Measurements from ENCODE around the gene HPCAL1.

The HPCAL1 gene

GRCh38 chr2:10410001-10410822, 107.5 kb downstream of the HPCAL1 start:
- no peak for FAIRE-seq

- no peak for FAIRE-seq
These were observed 108.2 kb downstream of the HPCAL1 start for GRCh38 chr2:10410823-10411437.

DNA sequence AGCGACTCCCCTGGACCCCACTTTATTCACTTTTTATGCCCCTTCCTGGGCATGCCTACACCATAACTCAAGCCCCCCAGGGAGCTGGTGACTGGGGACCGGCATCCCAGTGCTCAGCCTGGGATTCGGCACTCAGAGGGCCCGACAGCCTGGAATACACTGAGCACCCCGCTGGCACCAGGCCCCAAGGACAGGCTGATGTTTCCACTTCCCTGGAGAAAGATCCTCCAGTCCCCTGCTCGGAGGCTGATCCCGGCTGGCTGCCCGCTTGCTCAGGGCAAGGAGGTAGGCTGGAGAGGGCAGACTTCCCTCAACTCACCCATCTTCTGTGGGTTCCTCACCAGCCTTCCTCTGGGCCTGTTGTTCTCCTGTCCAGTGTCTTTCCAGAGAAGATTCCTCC, 108.9 kb downstream of the HPCAL1 start:
- FAIRE-seq = no peak

DNA sequence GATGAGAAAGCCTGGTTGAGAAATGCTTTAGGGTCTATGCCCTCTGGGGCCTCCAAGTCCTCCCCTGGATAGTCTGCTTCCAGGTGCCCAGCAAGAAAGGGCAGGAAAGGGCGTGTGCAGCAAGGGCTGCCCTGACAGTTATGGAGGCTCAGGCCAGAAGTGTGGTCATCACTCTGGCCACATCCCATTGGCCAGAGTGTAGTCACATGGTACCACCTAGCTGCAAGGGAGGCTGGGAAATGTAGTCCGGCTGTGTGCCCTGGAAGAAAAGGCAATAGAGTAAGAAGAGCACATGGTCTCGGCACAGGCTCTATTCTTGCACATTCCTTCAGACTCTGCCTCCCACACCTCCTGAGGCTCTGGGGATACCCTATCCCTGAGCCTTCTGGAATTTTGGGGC, 109.7 kb downstream of the HPCAL1 start:
- FAIRE-seq = no peak

- no peak for FAIRE-seq
These were observed 110.8 kb downstream of the HPCAL1 start for GRCh38 chr2:10413503-10413902.

GRCh38 chr2:10413991-10414451, 111.3 kb downstream of the HPCAL1 start:
- FAIRE-seq = no peak

DNA sequence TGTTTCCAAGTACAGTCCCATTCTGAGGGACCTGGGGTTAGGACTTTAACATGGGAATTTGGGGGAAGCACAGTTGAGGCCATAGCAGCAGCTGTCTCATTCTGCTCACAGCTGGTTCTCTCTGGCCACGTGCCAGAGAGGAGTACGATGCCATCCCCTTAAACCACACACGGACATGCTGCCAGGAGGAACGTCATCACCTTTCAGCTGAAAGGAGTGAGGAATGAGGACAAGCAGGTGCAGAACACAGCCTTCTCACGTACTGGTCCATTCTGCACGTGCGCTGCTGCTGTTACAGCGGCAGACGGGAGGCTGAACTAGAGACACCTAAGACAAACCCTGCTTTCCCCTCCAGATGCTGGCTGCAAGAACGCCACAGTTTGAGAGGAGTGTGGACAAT, 111.9 kb downstream of the HPCAL1 start:
- no peak for FAIRE-seq

GRCh38 chr2:10415048-10415447, 112.3 kb downstream of the HPCAL1 start:
- FAIRE-seq = no peak

DNA sequence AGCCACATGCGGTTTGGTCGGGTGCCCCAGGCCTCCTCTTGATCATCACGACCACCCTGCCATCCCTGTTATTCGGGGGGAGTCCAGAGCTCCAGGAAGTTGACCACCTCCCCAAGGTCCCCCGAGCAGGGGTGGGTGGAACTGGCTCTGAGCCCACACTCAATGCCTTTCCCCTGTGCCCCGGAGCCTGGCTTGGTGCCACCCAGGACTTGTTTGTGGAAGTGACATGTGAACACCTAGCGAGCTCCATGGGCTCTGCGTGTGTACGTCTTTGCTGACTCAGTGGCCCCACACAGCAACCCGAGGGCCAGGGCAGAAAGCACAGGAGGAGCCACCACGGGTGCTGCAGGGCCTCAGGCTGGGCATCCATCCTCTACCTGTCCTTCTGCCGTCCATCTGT, 112.9 kb downstream of the HPCAL1 start:
- no peak for FAIRE-seq

- FAIRE-seq = no peak
These were observed 115.0 kb downstream of the HPCAL1 start for GRCh38 chr2:10417551-10418335.

- no peak for FAIRE-seq
These were observed 117.0 kb downstream of the HPCAL1 start for GRCh38 chr2:10419553-10420257.

DNA sequence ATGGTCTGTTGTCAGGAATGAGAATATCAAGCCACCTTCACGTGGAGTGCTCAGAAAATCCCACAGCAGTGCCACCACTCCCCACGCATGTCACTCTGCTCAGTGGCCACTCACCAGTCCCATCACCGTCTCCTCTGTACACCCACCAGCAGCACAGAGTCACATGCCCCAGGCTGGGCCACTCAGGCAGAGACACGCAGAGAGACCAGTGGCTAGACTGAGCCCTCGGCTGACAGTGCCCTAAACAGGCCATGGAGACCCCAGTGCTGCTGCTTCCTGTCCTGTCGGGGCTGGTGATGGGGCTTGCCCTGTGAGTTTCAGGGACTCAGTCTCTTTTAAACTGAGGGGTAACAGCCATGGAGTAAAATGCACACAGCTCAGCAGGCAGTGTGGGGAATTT, 119.5 kb downstream of the HPCAL1 start:
- FAIRE-seq = no peak

DNA sequence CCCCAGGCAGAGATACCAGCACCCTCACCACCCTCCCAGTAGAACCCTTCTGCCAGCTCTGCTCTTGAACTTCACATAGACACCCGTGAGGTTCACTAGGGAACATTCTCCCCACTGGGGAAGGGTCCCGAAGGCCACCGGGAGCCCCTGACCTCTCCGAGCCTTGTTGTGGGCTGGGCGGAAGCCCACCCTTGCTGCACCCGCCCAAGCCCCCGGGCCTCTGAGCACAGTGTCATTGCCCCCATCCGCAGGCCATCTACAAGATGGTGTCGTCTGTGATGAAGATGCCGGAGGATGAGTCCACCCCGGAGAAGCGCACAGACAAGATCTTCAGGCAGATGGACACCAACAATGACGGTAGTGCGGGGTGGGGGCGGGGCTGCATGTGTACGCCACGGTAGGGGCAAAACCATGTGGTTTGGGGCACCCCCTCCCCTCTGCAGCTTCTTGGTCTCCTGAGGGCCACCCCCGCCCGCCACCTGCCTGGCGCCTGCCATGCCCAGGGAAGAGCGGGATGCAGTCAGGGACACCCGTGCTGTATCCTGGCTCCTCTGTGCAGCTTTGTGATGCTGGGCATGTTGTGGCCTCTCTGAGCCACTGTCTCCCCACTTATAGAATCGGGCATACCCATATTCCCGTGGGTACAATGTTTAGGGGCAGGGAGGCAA, 120.2 kb downstream of the HPCAL1 start:
- FAIRE-seq = no peak

DNA sequence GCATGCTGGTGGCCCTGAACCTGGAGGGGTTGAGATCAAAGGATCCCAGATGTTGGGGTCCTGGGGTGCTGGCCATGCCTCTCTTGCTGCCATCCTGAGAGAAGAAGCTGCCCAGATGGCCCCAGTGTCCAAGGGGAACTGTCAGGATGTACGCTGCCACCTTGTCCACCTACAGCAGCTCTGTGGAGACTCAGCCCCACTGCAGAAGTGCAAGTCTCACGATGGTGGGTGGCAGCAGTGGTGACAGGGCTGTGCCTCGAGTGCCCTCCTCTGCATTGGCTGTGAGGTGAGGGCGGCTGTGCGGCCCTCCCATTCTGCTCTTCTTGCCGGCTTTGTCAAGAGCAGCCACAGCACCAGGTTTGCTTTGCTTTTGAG, 120.7 kb downstream of the HPCAL1 start:
- no peak for FAIRE-seq

DNA sequence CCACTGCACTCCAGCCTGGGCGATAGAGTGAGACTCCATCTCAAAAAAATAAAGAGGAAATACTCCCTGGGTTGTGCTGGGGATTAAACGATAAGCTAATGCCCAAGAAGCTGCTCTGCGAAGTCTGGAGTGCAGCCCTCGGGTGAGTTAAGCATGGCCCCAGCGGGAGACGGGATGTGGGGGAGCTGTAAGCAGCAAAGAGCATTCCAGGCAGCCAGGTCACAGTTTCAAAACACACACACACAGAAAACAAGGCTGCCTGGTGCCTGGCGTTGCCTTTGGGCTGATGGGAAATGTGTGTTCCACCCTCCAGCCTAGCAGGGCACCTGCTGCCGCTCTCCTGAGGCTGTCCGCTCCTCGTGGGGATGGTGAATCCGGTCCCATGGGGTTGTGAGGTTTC, 121.3 kb downstream of the HPCAL1 start:
- no peak for FAIRE-seq

- FAIRE-seq = no peak
These were observed 122.3 kb downstream of the HPCAL1 start for GRCh38 chr2:10424916-10425505.

DNA sequence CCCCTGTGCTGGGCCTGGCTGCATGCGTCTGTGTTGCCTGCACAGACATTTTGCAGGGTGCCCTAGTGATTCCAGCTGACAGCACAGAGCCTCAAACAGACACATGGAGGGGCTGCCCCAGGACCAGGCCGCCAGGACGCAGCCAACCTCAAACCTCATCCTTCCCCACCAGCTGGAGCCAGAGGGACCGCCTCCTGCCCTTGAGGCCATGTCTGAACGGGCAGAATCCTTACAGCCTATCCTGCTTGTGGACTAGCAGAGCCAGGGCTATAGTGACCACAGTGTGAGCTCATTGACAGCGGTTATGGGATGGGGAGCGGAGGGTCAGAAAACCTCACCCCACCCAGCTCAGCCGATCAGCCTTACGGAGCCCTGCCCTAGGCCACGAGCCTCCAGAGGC, 123.0 kb downstream of the HPCAL1 start:
- FAIRE-seq = no peak

DNA sequence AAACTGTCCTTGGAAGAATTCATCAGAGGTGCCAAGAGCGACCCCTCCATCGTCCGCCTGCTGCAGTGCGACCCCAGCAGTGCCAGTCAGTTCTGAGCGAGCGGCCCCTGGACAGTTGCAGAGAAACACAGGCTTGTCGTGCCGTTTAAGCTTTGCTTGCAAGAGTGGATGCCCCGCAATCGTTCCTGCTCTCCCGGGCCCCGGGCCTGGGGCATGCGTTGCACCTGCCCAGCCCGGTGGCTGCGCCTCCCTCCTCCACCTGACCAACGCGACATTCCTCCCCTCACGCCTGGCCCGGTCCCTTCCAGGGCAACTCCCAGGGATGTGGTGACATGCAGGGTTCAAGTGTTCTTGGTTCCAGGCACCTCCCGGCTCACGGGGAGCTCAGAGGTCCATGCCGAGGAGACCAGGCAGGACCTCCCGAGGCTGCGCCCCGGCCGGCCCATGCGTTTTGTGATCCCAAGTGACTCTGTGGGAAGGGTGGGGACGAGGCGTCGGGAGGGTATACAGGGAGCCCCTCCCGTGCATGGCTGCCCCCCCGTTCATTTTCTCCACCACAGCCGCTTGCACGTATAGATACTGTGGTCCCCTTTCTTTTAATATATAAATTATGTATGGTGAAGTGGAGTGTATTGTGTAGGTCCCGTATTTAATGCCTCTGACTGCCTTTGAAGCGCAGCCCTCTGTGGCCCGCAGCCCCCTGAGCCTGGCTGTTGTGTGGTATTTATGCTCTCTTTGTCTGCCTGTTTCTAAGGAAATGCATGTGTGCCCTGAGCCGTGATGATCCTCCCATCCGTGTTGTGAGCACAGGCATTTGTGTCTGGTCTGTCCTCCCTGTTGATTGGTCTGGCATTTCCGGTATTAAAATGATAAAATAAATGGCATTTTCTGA, 124.3 kb downstream of the HPCAL1 start:
- FAIRE-seq = no peak

GRCh38 chr2:10427618-10427949, 124.9 kb downstream of the HPCAL1 start:
- no peak for FAIRE-seq

DNA sequence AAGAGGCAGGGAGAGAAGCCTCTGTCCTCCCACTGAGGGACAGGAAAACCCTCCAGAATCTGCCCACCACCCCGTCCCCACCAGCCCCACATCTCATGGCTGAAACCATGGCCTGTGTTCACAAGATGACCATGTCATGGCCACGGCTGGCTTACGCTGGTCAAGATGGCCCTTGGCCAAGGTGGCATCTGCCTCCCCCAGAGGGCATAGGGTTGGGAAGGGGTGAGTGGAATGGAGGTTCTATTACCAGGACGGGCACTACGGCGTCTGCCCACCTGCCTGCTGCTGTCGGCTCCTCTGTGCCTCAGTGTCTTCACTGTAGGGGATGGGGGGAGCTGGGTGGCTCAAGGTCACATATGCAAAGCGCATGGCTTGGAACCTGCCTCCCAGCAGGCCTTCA, 125.7 kb downstream of the HPCAL1 start:
- FAIRE-seq = no peak

- FAIRE-seq = no peak
These were observed 126.2 kb downstream of the HPCAL1 start for GRCh38 chr2:10428924-10429323.
